Peyer's patch (tissue), 4 donors: ENCODE measurements around the gene CDK5RAP3. TPM values are rescaled to one million over a fixed set of nuclear protein-coding genes. Genes with fewer than 3 reads are reported as not detected.

Experiments
- DNase-seq, 3 donors: peaks; one replicate each; pipeline ENCODE4 v3.0.0-alpha.2; 2017 to 2019
- H3K27ac ChIP-seq, 4 donors: fragments of 200-600 bp; sonication (generic); one replicate each; pipeline ENCODE4 v1.5.1; 2016 to 2019
- H3K27me3 ChIP-seq, 2 donors: fragments of 200-600 bp; sonication (generic); one replicate each; pipeline ENCODE4 v1.5.1; 2019
- H3K36me3 ChIP-seq, 3 donors: fragments of 200-600 bp; sonication (generic); one replicate each; pipeline ENCODE4 v1.5.1; 2016 to 2019
- H3K4me1 ChIP-seq, 4 donors: fragments of 200-600 bp; sonication (generic); one replicate each; pipeline ENCODE4 v1.5.1; 2016 to 2019
- H3K4me3 ChIP-seq, 4 donors: fragments of 200-600 bp; sonication (generic); 1 replicate in 3 of 4; 2 replicates in 1 of 4; pipeline ENCODE4 v1.5.1; 2016 to 2019; ENCODE audit warnings: mild to moderate bottlenecking in 1 of 4
- H3K9me3 ChIP-seq, 4 donors: fragments of 200-600 bp; sonication (generic); one replicate each; pipeline ENCODE4 v1.5.1; 2016 to 2019; ENCODE audit warnings: mild to moderate bottlenecking in 1 of 4
- CTCF ChIP-seq, 6 experiments: fragments of 450-650 bp in 4 of 6; fragments of 200-600 bp in 2 of 6; sonication (generic) in 1 of 6; IDR thresholded peaks; one replicate each; pipeline ENCODE4 v1.5.1; 2017 to 2019; ENCODE audit warnings: antibody characterized with exemption in 6 of 6, mild to moderate bottlenecking in 3 of 6, moderate library complexity in 1 of 6
- POLR2A ChIP-seq, 2 donors: fragments of 450-650 bp; IDR thresholded peaks; one replicate each; pipeline ENCODE4 v1.5.1; 2017; ENCODE audit warnings: antibody characterized with exemption in 2 of 2, mild to moderate bottlenecking in 2 of 2, moderate library complexity in 2 of 2
- total RNA-seq, 4 donors: library from RNA; depleted of rRNA; stranded (reverse); fragments of >200 nt; gene quantifications; one replicate each; pipeline ENCODE4 v1.1.0, GENCODE V29; 2016

CDK5RAP3 gene
- total RNA-seq, 4 donors from 2014 or later, result 198 to 1,062 (median 553) TPM

- H3K4me1 ChIP-seq, result peaks cover 0 to 5% (median 0%) of the 10 kb centered on the region in 4 donors
- TF ChIP-seq POLR2A (IDR thresholded peaks at IDR 0.05) (no peak), CTCF (IDR thresholded peaks at IDR 0.05) (no peak)
- H3K9me3 ChIP-seq, result no peaks in the 10 kb centered on the region
- H3K27me3 ChIP-seq, result no peaks in the 10 kb centered on the region
- H3K36me3 ChIP-seq, result no peaks in the 10 kb centered on the region
- no peak for DNase-seq
- H3K4me3 ChIP-seq, result no peak overlapping the region
- H3K27ac ChIP-seq, result peak overlapping the region in 2 of 4 donors; percentile 22 to 33
Observed at GRCh38 chr17:48002266-48002915, 31.5 kb downstream of the CDK5RAP3 start.

- Histone ChIP-seq H3K4me3 (no peak overlapping the region), H3K27me3 (no peaks in the 10 kb centered on the region), H3K9me3 (no peaks in the 10 kb centered on the region), H3K27ac (peak overlapping the region in 3 of 4 donors; percentile 7 to 28 (median 22)), H3K36me3 (no peaks in the 10 kb centered on the region), H3K4me1 (peaks cover 0 to 5% (median 0%) of the 10 kb centered on the region in 4 donors)
- no peak for DNase-seq
- TF ChIP-seq CTCF (IDR thresholded peaks at IDR 0.05) (no peak), POLR2A (IDR thresholded peaks at IDR 0.05) (no peak)
Observed at GRCh38 chr17:48002916-48003416, 32.1 kb downstream of the CDK5RAP3 start.

- peaks cover 0 to 5% (median 0%) of the 10 kb centered on the region in 4 donors for H3K4me1 ChIP-seq
Observed at GRCh38 chr17:48003417-48004151, 32.7 kb downstream of the CDK5RAP3 start.

GRCh38 chr17:48004983-48005382, 34.1 kb downstream of the CDK5RAP3 start:
- no peaks in the 10 kb centered on the region for H3K36me3 ChIP-seq
- H3K27me3 ChIP-seq, result no peaks in the 10 kb centered on the region
- no peak overlapping the region for H3K4me3 ChIP-seq
- no peak overlapping the region for H3K27ac ChIP-seq
- no peak for DNase-seq
- TF ChIP-seq CTCF (IDR thresholded peaks at IDR 0.05), result no peak
- no peak for TF ChIP-seq POLR2A (IDR thresholded peaks at IDR 0.05)
- H3K9me3 ChIP-seq, result no peaks in the 10 kb centered on the region
- peaks cover 0 to 5% (median 0%) of the 10 kb centered on the region in 4 donors for H3K4me1 ChIP-seq

More at GRCh38 chr17:48003417-48004151, 32.7 kb downstream of the CDK5RAP3 start:
- DNase-seq, result no peak
- H3K9me3 ChIP-seq, result no peaks in the 10 kb centered on the region
- H3K27ac ChIP-seq, result peak overlapping the region in 3 of 4 donors; percentile 7 to 28 (median 22)
- no peak for TF ChIP-seq CTCF (IDR thresholded peaks at IDR 0.05)
- TF ChIP-seq POLR2A (IDR thresholded peaks at IDR 0.05), result no peak
- no peaks in the 10 kb centered on the region for H3K36me3 ChIP-seq
- no peak overlapping the region for H3K4me3 ChIP-seq
- H3K27me3 ChIP-seq, result no peaks in the 10 kb centered on the region

- Histone ChIP-seq H3K27ac (no peak overlapping the region), H3K27me3 (peaks cover 0 to 10% of the 10 kb centered on the region in 2 donors), H3K4me3 (no peak overlapping the region), H3K36me3 (no peaks in the 10 kb centered on the region), H3K9me3 (no peaks in the 10 kb centered on the region), H3K4me1 (peaks cover 0 to 12% (median 3%) of the 10 kb centered on the region in 4 donors)
- TF ChIP-seq POLR2A (IDR thresholded peaks at IDR 0.05), result no peak
- no peak for TF ChIP-seq CTCF (IDR thresholded peaks at IDR 0.05)
- no peak for DNase-seq
Observed at GRCh38 chr17:48006936-48007709, 36.2 kb downstream of the CDK5RAP3 start.
